ENCODE data around the gene TACSTD2.

TACSTD2 gene

DNA sequence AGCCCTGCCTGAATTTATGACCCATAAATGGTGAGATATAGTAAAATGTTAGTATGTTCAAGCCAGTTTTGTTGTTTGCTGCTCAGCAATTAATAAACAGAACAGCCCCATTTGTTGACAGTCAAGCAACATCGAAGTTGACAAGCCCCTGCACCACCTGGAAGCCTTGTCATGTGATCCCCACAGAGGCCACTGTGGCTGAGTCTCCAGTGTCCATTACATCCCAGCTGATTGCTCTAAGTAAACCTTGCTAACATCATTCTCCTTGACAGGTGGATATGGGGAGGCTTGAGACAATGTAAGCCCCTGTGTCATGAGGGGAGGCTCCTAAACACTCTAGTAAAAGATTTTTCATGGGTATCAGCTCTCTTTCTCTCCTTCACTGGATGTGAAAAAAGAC, 17.5 kb upstream of the TACSTD2 start (continued):
- TF ChIP-seq, protein P1, sequence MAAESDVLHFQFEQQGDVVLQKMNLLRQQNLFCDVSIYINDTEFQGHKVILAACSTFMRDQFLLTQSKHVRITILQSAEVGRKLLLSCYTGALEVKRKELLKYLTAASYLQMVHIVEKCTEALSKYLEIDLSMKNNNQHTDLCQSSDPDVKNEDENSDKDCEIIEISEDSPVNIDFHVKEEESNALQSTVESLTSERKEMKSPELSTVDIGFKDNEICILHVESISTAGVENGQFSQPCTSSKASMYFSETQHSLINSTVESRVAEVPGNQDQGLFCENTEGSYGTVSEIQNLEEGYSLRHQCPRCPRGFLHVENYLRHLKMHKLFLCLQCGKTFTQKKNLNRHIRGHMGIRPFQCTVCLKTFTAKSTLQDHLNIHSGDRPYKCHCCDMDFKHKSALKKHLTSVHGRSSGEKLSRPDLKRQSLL (tag by site-specific recombination; IDR thresholded peaks at IDR 0.05), result no peak
- TF ChIP-seq ZNF560 (tag by site-specific recombination; IDR thresholded peaks at IDR 0.05; ENCODE audit: borderline replicate concordance), result no peak
- TF ChIP-seq ZNF654 (tag by site-specific recombination; IDR thresholded peaks at IDR 0.05; ENCODE audit: low read depth), result no peak
- TF ChIP-seq ZNF132 (tag by site-specific recombination; IDR thresholded peaks at IDR 0.05; ENCODE audit: borderline replicate concordance), result no peak
- TF ChIP-seq ZNF394 (tag by site-specific recombination; IDR thresholded peaks at IDR 0.05; ENCODE audit: borderline replicate concordance), result no peak
- TF ChIP-seq, protein P2, sequence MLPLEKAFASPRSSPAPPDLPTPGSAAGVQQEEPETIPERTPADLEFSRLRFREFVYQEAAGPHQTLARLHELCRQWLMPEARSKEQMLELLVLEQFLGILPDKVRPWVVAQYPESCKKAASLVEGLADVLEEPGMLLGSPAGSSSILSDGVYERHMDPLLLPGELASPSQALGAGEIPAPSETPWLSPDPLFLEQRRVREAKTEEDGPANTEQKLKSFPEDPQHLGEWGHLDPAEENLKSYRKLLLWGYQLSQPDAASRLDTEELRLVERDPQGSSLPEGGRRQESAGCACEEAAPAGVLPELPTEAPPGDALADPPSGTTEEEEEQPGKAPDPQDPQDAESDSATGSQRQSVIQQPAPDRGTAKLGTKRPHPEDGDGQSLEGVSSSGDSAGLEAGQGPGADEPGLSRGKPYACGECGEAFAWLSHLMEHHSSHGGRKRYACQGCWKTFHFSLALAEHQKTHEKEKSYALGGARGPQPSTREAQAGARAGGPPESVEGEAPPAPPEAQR (tag by site-specific recombination; IDR thresholded peaks at IDR 0.05), result no peak
- TF ChIP-seq, protein P3, sequence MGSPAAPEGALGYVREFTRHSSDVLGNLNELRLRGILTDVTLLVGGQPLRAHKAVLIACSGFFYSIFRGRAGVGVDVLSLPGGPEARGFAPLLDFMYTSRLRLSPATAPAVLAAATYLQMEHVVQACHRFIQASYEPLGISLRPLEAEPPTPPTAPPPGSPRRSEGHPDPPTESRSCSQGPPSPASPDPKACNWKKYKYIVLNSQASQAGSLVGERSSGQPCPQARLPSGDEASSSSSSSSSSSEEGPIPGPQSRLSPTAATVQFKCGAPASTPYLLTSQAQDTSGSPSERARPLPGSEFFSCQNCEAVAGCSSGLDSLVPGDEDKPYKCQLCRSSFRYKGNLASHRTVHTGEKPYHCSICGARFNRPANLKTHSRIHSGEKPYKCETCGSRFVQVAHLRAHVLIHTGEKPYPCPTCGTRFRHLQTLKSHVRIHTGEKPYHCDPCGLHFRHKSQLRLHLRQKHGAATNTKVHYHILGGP (tag by site-specific recombination; IDR thresholded peaks at IDR 0.05), result no peak
- TF ChIP-seq ZFP37 (tag by site-specific recombination; IDR thresholded peaks at IDR 0.05), result no peak
- no peak for TF ChIP-seq ZNF514 (tag by site-specific recombination; IDR thresholded peaks at IDR 0.05)
- TF ChIP-seq ZNF350 (tag by site-specific recombination; IDR thresholded peaks at IDR 0.05), result no peak

DNA sequence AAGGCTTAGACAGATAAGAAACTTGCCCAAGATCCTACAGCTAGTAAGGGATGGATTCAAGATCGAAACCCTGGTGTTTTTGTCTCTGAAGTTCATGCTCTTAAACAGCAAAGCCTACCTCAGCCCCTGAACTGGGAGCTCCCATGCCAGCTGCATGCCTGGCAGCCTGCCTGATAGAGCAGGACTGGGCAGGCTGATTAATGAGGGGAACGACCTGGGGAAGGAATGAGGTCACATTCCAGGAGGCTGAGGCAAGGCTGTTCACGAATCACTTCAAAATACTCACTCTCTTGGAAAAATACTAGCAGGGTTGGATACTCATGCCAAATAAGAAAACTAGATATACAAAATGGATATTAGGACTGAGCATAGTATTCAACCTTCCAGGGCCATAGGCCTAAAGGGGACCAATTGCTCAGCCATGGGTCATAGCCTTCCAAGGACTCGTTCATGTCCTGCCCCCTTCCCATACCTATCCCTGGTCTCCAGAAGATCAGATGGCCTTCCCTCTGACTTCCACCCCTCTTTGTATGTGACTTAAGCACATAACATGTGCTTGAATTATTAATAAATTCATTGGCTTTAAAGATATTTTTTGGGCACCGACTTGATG, 15.6 kb upstream of the TACSTD2 start:
- Histone ChIP-seq H3K4me3 (ENCODE audit: low read depth, low read length) (no peak overlapping the region), H3K9me3 (ENCODE audit: control insufficient read depth, insufficient read depth, low read depth, low read length) (no peaks in the 10 kb centered on the region), H3K36me3 (ENCODE audit: control insufficient read depth in 2 of 2, insufficient read depth in 1 of 2, low read length in 2 of 2) (no peaks in the 10 kb centered on the region), H3K27ac (ENCODE audit: extremely low read depth, low read depth, low read length) (no peak overlapping the region), H3K4me1 (ENCODE audit: control insufficient read depth, insufficient read depth, low read length) (no peaks in the 10 kb centered on the region)
- POLR2A ChIA-PET, result no interaction called here
- CTCF ChIA-PET, result interaction anchor here (0.7 kb wide), 1 partner anchor 517 kb away, joined by 3 read pairs; no protein-coding TSS in a partner anchor
- TF ChIP-seq ZNF155 (tag by site-specific recombination; IDR thresholded peaks at IDR 0.05), result no peak
- TF ChIP-seq, protein P4, sequence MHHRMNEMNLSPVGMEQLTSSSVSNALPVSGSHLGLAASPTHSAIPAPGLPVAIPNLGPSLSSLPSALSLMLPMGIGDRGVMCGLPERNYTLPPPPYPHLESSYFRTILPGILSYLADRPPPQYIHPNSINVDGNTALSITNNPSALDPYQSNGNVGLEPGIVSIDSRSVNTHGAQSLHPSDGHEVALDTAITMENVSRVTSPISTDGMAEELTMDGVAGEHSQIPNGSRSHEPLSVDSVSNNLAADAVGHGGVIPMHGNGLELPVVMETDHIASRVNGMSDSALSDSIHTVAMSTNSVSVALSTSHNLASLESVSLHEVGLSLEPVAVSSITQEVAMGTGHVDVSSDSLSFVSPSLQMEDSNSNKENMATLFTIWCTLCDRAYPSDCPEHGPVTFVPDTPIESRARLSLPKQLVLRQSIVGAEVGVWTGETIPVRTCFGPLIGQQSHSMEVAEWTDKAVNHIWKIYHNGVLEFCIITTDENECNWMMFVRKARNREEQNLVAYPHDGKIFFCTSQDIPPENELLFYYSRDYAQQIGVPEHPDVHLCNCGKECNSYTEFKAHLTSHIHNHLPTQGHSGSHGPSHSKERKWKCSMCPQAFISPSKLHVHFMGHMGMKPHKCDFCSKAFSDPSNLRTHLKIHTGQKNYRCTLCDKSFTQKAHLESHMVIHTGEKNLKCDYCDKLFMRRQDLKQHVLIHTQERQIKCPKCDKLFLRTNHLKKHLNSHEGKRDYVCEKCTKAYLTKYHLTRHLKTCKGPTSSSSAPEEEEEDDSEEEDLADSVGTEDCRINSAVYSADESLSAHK (tag by site-specific recombination; IDR thresholded peaks at IDR 0.05), result no peak
- TF ChIP-seq ZNF324 (tag by site-specific recombination; IDR thresholded peaks at IDR 0.05), result no peak
- TF ChIP-seq ZBTB48 (tag by site-specific recombination; IDR thresholded peaks at IDR 0.05), result 0 out of 2 replicates have a peak, but pooled peaks have one; percentile 24
- no peak for TF ChIP-seq GLI4 (tag by site-specific recombination; IDR thresholded peaks at IDR 0.05)
- TF ChIP-seq ZSCAN5A (tag by site-specific recombination; IDR thresholded peaks at IDR 0.05), result no peak
- no peak for TF ChIP-seq PRDM1 (tag by site-specific recombination; IDR thresholded peaks at IDR 0.05)
- TF ChIP-seq ZNF692 (tag by site-specific recombination; IDR thresholded peaks at IDR 0.05), result peak; percentile 56; the same call in 1 of the 2 replicates
- TF ChIP-seq, protein P5, sequence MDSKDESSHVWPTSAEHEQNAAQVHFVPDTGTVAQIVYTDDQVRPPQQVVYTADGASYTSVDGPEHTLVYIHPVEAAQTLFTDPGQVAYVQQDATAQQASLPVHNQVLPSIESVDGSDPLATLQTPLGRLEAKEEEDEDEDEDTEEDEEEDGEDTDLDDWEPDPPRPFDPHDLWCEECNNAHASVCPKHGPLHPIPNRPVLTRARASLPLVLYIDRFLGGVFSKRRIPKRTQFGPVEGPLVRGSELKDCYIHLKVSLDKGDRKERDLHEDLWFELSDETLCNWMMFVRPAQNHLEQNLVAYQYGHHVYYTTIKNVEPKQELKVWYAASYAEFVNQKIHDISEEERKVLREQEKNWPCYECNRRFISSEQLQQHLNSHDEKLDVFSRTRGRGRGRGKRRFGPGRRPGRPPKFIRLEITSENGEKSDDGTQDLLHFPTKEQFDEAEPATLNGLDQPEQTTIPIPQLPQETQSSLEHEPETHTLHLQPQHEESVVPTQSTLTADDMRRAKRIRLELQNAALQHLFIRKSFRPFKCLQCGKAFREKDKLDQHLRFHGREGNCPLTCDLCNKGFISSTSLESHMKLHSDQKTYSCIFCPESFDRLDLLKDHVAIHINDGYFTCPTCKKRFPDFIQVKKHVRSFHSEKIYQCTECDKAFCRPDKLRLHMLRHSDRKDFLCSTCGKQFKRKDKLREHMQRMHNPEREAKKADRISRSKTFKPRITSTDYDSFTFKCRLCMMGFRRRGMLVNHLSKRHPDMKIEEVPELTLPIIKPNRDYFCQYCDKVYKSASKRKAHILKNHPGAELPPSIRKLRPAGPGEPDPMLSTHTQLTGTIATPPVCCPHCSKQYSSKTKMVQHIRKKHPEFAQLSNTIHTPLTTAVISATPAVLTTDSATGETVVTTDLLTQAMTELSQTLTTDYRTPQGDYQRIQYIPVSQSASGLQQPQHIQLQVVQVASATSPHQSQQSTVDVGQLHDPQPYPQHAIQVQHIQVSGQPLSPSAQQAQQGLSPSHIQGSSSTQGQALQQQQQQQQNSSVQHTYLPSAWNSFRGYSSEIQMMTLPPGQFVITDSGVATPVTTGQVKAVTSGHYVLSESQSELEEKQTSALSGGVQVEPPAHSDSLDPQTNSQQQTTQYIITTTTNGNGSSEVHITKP (tag by site-specific recombination; IDR thresholded peaks at IDR 0.05), result 0 out of 2 replicates have a peak, but pooled peaks have one; percentile 37
- no peak for TF ChIP-seq ZNF366 (tag by site-specific recombination; conservative IDR thresholded peaks at IDR 0.05)
- no peak for TF ChIP-seq ZNF169 (tag by site-specific recombination; IDR thresholded peaks at IDR 0.05)
- TF ChIP-seq ZNF174 (tag by site-specific recombination; IDR thresholded peaks at IDR 0.05), result no peak
- TF ChIP-seq ZNF571 (tag by site-specific recombination; IDR thresholded peaks at IDR 0.05), result no peak
